Esophagus (tissue), 2 donors: ENCODE measurements around the gene PTPRD. TPM values are rescaled to one million over a fixed set of nuclear protein-coding genes. Genes with fewer than 3 reads are reported as not detected.

Experiments used
- H3K27ac ChIP-seq, 2 donors: one replicate each; pipeline ENCODE4 v1.5.1; 2013; ENCODE audit warnings: low read depth in 2 of 2, mild to moderate bottlenecking in 2 of 2, inconsistent platforms in 1 of 2, low read length in 1 of 2, moderate library complexity in 1 of 2
- H3K27me3 ChIP-seq, 2 donors: one replicate each; pipeline ENCODE4 v1.6.1; 2013; ENCODE audit warnings: low read length in 2 of 2, control low read depth in 1 of 2, mild to moderate bottlenecking in 1 of 2; ENCODE audit not compliant: insufficient read depth in 2 of 2, control insufficient read depth in 1 of 2
- H3K36me3 ChIP-seq, 2 donors: one replicate each; pipeline ENCODE4 v1.6.1; 2013; ENCODE audit warnings: low read length in 1 of 2; ENCODE audit not compliant: control insufficient read depth in 2 of 2, insufficient read depth in 2 of 2
- H3K4me1 ChIP-seq, 2 donors: one replicate each; pipeline ENCODE4 v1.6.1; 2013; ENCODE audit warnings: low read length in 1 of 2; ENCODE audit not compliant: control insufficient read depth in 2 of 2, insufficient read depth in 2 of 2
- H3K4me3 ChIP-seq, 2 donors: one replicate each; pipeline ENCODE4 v1.5.1; 2013; ENCODE audit warnings: low read length in 2 of 2, mild to moderate bottlenecking in 2 of 2, low read depth in 1 of 2, moderate library complexity in 1 of 2
- H3K9me3 ChIP-seq, 2 donors: one replicate each; pipeline ENCODE4 v1.6.1; 2013; ENCODE audit warnings: mild to moderate bottlenecking in 2 of 2, low read depth in 1 of 2, low read length in 1 of 2, moderate library complexity in 1 of 2; ENCODE audit not compliant: control insufficient read depth in 2 of 2, insufficient read depth in 1 of 2
- WGBS, 2 donors: extraction: QIAGEN DNeasy Blood & Tissue Kit; methylation state at CpG; one replicate each; pipeline ENCODE4 v1.1.7; 2013; 5-methylcytosine and 5-hydroxymethylcytosine counted together
- polyA plus RNA-seq, 2 donors: library from polyadenylated mRNA; stranded (reverse); fragments of 200-250 nt; gene quantifications; one replicate each; pipeline ENCODE4 v1.2.3, GENCODE V29; 2013
- donor health status: healthy with polysubstance abuse.
- donor health status: Bipolar disorder and iron deficiency.

The PTPRD gene
- polyA plus RNA-seq, 2 donors = 0.53 to 0.60 TPM

DNA sequence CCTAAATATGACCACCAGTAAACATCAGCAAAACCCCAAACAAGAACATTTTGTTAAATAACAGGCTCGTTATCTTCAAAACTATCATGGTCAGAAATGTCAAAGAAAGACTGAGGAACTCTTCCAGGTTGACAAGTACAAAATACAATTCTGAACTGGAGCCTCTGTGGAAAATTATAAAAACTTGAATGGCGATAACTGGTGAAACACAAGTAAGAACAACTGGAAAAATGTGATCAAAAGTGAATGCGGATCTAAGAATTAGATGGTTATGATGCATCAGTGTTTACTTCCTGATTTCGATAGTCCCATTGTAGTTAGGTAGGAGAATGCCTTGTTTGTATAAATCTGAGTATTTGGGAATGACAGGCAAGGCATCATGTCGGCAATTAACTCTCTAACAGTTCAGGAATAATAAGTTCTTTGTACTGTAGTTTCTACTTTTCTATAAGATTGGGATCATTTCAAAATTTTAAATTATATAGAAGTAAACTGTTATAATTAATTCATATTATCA lies 2073.1 kb downstream of the PTPRD start:
- H3K4me3 ChIP-seq = no peak overlapping the region
- no peak overlapping the region for H3K27ac ChIP-seq
- no peaks in the 10 kb centered on the region for H3K4me1 ChIP-seq
- H3K27me3 ChIP-seq = no peaks in the 10 kb centered on the region
- no peaks in the 10 kb centered on the region for H3K36me3 ChIP-seq
- no peaks in the 10 kb centered on the region for H3K9me3 ChIP-seq
- WGBS, 2 donors = 87 to 88% methylated on average over 5 of the region's 5 CpGs

DNA sequence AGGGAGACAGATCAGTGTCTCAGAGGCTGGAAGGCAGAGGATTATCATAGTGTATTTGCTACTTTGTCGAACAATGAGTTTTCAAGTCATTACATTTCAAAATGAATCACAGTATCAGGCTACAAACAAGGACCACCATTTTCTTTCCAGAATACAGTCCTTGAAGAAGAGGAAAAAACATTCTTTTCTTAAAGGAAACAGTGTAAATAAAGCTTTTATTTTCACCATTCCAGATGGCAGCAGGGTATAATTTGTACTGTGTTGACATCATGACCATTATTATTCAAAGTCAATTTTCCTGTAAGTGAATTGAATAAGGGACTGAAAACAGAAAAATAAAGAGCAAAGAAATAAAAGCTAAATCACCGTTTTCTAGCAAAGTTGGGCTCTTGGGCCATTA lies 2076.0 kb downstream of the PTPRD start:
- H3K9me3 ChIP-seq = no peaks in the 10 kb centered on the region
- WGBS, 2 donors = 92 to 93% methylated on average over 2 of the region's 2 CpGs
- no peaks in the 10 kb centered on the region for H3K27me3 ChIP-seq
- H3K36me3 ChIP-seq = no peaks in the 10 kb centered on the region
- no peaks in the 10 kb centered on the region for H3K4me1 ChIP-seq
- H3K4me3 ChIP-seq = no peak overlapping the region
- H3K27ac ChIP-seq = no peak overlapping the region

DNA sequence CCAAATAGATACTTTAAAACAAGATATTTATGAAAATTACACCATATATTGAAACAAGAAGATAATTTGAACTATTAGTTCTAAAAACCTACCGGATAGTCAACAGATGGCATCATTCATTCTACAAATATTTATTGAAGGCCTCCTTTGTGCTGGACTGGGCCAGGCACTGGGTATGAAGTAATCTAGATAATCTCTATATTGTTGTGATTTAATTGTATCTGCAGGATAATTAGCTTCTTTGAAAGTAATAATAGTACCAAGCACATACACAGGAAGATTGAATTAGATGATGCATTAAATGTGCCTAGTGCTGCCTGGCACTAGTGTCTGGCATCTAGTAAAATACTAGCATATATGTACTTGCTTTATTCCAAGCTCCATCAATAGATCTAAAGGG lies 2078.0 kb downstream of the PTPRD start:
- H3K27me3 ChIP-seq = no peaks in the 10 kb centered on the region
- H3K9me3 ChIP-seq = no peaks in the 10 kb centered on the region
- H3K4me3 ChIP-seq = no peak overlapping the region
- WGBS, 2 donors = 71 to 89% methylated on average over 1 of the region's 1 CpG
- H3K27ac ChIP-seq = no peak overlapping the region
- no peaks in the 10 kb centered on the region for H3K36me3 ChIP-seq
- H3K4me1 ChIP-seq = no peaks in the 10 kb centered on the region

DNA sequence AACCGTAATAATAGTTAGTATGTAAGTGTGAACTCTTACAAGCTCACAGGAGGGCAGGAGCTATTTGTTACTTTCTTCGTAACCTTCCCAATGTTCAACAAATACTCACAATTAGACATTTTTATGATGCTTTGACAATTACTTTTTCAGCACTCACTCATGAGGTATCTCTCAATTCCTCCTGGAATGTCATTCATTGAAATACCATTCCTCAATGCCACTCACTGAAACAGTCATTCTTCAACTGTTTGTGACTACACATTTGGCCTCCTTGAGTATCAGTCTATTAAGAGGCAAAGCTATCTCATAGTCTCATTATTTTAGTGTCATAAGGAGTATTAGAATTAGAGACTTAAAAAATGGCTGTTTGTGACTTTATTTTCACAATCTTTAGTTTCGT lies 2079.1 kb downstream of the PTPRD start:
- H3K36me3 ChIP-seq = no peaks in the 10 kb centered on the region
- WGBS, 2 donors = 89 to 97% methylated on average over 3 of the region's 3 CpGs

DNA sequence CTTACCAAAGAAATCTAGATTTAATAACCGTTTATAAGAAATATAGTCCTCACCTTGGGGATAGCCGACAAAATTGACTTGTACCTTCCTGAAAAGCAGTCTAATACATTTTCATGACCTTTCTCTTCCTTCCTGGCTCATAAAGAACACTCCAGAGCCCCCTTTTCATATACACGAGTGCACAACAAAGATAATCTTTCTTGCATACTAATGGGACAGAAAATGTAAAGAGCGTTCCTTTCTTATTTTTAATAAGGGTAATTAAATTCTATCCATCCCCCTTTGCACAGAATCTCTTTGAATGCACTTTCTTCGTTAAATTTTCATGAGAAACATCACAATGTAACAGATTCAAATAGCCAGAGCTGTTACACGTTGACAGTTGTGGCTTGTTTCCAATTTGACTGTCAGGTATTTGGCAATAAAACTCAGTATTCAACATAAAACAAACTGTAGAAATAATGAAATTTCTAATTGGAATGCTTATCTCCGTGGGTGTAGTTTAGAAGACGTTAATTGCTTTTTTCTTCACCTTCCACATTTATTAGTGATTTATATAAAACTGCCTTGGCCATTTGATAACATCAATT lies 2080.9 kb downstream of the PTPRD start:
- Histone ChIP-seq H3K27me3 (no peaks in the 10 kb centered on the region), H3K36me3 (no peaks in the 10 kb centered on the region), H3K27ac (no peak overlapping the region), H3K4me3 (no peak overlapping the region), H3K4me1 (no peaks in the 10 kb centered on the region), H3K9me3 (no peaks in the 10 kb centered on the region)
- WGBS, 2 donors = 60 to 65% methylated on average over 8 of the region's 8 CpGs

More for the DNA sequence above, 2079.1 kb downstream of the PTPRD start:
- H3K27me3 ChIP-seq = no peaks in the 10 kb centered on the region
- no peak overlapping the region for H3K27ac ChIP-seq
- H3K4me3 ChIP-seq = no peak overlapping the region
- no peaks in the 10 kb centered on the region for H3K9me3 ChIP-seq
- H3K4me1 ChIP-seq = no peaks in the 10 kb centered on the region

DNA sequence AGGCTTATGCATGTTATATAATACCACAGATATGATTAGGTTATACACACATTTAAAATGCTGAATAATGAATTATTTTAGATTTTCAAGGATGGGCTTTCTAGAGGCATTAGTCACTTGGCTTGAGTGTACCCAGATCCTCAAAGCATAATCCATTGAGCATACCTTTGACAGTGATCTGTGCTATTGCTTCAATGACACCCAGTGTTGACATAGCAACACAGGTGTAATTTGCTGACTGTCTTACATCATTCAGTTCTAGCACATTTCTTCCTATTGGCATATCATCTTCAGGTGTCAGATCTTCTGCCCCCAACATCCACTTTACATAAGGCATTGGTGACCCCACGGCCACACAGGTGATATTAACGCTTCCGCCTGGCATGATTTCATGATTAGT lies 2091.7 kb downstream of the PTPRD start:
- H3K9me3 ChIP-seq = no peaks in the 10 kb centered on the region
- WGBS, 2 donors = 94 to 97% methylated on average over 3 of the region's 3 CpGs

DNA sequence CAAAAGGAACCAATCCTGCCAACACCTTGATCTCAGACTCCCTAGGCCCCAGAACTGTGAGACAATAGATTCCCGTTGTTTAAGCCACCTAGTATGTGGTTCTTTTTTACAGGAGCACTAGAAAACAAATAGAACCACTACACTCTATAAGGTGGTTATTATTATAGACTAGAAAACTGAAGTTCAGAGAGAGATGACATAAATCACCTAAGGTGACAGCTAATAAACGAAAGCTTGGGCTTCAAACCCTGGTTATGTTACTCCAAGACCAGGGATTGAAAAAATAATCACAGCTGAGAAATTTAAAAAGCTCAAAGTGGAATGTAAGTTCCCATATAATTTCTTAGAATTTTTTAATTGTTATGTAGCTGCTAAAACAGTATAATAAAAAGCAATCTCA lies 2097.1 kb downstream of the PTPRD start:
- Histone ChIP-seq H3K27me3 (no peaks in the 10 kb centered on the region), H3K27ac (no peak overlapping the region), H3K9me3 (no peaks in the 10 kb centered on the region), H3K4me1 (no peaks in the 10 kb centered on the region), H3K36me3 (no peaks in the 10 kb centered on the region), H3K4me3 (no peak overlapping the region)
- 75 to 76% methylated on average over 2 of the region's 2 CpGs for WGBS, 2 donors

More for the DNA sequence above, 2091.7 kb downstream of the PTPRD start:
- H3K27me3 ChIP-seq = no peaks in the 10 kb centered on the region
- H3K4me1 ChIP-seq = no peaks in the 10 kb centered on the region
- H3K36me3 ChIP-seq = no peaks in the 10 kb centered on the region
- H3K4me3 ChIP-seq = no peak overlapping the region
- H3K27ac ChIP-seq = no peak overlapping the region

DNA sequence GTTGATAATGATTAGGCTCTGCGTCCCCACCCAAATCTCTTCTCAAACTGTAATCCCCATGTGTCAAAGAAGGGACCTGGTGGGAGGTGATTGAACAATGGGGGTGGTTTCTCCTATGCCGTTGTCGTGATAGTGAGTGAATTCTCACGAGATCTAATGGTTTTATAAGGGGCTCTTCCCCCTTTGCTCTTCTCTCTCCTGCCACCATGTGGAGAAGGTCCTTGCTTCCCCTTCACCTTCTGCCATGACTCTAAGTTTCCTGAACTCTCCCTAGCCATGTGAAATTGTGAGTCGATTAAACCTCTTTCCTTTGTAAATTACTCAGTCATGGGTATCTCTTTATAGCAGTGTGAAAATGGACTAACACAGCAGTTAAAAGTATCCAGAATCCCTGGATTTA lies 2098.0 kb downstream of the PTPRD start:
- 85 to 90% methylated on average over 5 of the region's 5 CpGs for WGBS, 2 donors
- no peak overlapping the region for H3K4me3 ChIP-seq
- H3K36me3 ChIP-seq = no peaks in the 10 kb centered on the region
- no peaks in the 10 kb centered on the region for H3K27me3 ChIP-seq
- H3K4me1 ChIP-seq = no peaks in the 10 kb centered on the region
- H3K9me3 ChIP-seq = no peaks in the 10 kb centered on the region
- H3K27ac ChIP-seq = no peak overlapping the region

DNA sequence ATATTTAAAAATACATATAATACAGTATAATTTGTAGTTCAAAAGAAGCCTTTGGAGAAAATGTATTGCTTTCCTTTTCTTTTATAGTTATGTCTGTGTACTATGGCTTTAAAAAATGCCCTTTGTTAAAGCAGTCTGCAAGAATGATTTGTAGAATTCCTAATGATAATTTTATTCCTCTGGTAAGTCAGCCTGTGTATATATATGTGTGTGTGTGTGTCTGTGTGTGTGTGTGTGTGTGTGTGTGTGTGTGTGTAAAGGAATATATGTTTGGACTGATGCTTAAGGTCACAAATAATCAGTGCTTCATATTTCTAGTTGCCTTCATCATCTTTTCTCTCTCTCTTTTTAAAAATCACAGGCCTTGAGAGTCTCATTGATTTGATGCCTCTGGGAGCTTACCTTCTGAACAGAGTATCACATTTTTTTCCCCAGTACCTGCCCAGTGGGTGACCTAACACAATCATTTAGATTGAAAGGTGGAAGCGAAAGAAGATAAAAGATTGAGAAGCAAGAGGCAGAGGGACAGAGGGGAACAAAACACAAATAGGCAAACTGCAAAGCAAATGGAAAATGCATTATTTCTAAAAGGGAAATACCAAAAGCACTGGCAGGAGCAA lies 2104.0 kb downstream of the PTPRD start:
- WGBS, 2 donors = 92 to 94% methylated on average over 1 of the region's 1 CpG
- H3K27ac ChIP-seq = no peak overlapping the region
- no peak overlapping the region for H3K4me3 ChIP-seq
- H3K4me1 ChIP-seq = no peaks in the 10 kb centered on the region
- H3K9me3 ChIP-seq = no peaks in the 10 kb centered on the region
- H3K27me3 ChIP-seq = no peaks in the 10 kb centered on the region
- no peaks in the 10 kb centered on the region for H3K36me3 ChIP-seq

DNA sequence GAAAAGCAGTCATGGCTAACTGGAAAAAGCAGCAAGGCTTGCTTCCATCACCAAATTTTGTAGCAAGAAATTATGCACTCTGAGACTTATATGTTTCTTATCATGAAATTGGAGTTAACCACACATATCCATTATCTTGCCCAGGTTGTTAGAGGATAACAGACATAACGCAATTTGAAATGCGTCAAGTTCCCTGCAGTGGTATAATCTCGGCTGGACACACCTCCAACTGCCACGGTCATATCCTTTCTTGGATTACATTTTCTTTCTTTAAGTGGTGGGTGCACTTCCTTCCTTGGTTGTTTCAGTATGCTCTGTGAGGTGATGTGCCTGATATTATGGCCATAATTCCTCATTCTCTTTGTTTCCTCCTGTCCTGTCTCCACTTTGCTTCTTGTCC lies 2118.2 kb downstream of the PTPRD start:
- no peaks in the 10 kb centered on the region for H3K27me3 ChIP-seq
- H3K4me1 ChIP-seq = no peaks in the 10 kb centered on the region
- H3K9me3 ChIP-seq = no peaks in the 10 kb centered on the region
- H3K4me3 ChIP-seq = no peak overlapping the region
- H3K36me3 ChIP-seq = no peaks in the 10 kb centered on the region
- H3K27ac ChIP-seq = no peak overlapping the region
- WGBS, 2 donors = 80 to 82% methylated on average over 4 of the region's 4 CpGs
